ENCODE results near the gene KRT86. TPM values are rescaled to one million over a fixed set of nuclear protein-coding genes. Genes with fewer than 3 reads are reported as not detected.

KRT86 gene
- total and polyA plus RNA-seq, 3 donors from 2014 or later, result 2.3 to 4.0 (median 3.2) TPM

GRCh38 chr12:52278575-52279421 lies 4.4 kb downstream of the KRT86 start:
- Histone ChIP-seq H3K4me3 (peak overlapping the region; percentile 21 to 46), H3K4me1 (no peaks in the 10 kb centered on the region), H3K27ac (no peak overlapping the region), H3K36me3 (ENCODE audit: low read depth, missing control alignments) (no peaks in the 10 kb centered on the region), H3K27me3 (no peaks in the 10 kb centered on the region), H3K9me3 (no peaks in the 10 kb centered on the region)
- DNase-seq, result peak; percentile 81
- WGBS, 2 donors, result 17 to 28% methylated on average over 12 to 32 of the region's 32 CpGs
- intact Hi-C loops (cut with DNase I; ENCODE audit: low total_unique reads), result no loop called here
- TF ChIP-seq, protein P1, sequence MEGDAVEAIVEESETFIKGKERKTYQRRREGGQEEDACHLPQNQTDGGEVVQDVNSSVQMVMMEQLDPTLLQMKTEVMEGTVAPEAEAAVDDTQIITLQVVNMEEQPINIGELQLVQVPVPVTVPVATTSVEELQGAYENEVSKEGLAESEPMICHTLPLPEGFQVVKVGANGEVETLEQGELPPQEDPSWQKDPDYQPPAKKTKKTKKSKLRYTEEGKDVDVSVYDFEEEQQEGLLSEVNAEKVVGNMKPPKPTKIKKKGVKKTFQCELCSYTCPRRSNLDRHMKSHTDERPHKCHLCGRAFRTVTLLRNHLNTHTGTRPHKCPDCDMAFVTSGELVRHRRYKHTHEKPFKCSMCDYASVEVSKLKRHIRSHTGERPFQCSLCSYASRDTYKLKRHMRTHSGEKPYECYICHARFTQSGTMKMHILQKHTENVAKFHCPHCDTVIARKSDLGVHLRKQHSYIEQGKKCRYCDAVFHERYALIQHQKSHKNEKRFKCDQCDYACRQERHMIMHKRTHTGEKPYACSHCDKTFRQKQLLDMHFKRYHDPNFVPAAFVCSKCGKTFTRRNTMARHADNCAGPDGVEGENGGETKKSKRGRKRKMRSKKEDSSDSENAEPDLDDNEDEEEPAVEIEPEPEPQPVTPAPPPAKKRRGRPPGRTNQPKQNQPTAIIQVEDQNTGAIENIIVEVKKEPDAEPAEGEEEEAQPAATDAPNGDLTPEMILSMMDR (IDR thresholded peaks at IDR 0.05), result peak; percentile 54 to 96 (median 71)
- TF ChIP-seq POLR2A (IDR thresholded peaks at IDR 0.05), result no peak

DNA sequence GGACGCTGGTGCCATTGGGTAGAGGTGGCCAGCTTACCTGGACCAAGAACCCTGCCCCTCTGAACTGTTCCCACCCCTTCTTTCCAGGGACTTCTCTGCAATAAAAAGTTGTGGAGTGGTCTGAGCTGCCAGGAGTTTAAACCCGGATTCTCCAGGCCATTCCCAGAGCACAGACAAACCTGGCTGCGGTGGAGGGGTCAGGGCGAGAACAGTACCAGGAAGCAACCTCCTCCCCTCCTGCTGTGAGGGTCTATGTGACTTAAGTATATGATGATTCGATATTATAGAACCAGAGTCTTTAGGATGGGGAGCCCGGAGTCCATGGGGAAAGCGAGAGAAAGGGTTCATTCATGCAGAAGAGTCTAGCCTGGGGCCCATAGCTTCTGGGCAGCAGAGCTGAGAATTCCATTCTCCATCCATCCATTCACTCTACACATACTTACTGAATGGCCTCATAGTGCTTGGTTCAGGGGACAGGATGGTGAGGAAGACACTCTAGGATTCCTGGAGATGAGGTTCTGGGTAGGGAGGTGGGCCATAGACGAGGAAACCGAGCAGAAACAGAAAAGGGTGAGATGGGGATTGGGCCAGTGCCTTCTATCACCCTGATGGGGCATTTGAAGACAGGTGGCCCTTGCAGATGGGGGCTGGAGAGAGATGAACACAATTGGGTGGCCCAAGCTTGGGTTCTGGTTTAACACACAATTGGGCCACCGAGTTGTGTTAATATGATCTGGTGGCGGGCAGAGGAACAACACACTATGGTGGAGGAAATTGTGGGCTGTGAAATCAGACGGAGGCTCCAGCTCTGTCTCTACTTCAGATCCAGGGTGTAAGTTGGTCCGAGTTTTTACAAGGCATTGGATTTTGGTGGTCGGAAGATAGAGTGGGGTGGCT lies 5.2 kb downstream of the KRT86 start:
- DNase-seq, result no peak
- WGBS, 2 donors, result 84 to 91% methylated on average over 14 of the region's 14 CpGs
- TF ChIP-seq, protein P1 (IDR thresholded peaks at IDR 0.05), result no peak
- TF ChIP-seq POLR2A (IDR thresholded peaks at IDR 0.05), result no peak
- no peaks in the 10 kb centered on the region for H3K27me3 ChIP-seq
- peak overlapping the region in 1 of 2 donors; percentile 46 for H3K4me3 ChIP-seq
- H3K27ac ChIP-seq, result no peak overlapping the region
- no peaks in the 10 kb centered on the region for H3K36me3 ChIP-seq (ENCODE audit: low read depth, missing control alignments)
- intact Hi-C loops (cut with DNase I; ENCODE audit: low total_unique reads), result no loop called here
- no peaks in the 10 kb centered on the region for H3K9me3 ChIP-seq
- no peaks in the 10 kb centered on the region for H3K4me1 ChIP-seq

DNA sequence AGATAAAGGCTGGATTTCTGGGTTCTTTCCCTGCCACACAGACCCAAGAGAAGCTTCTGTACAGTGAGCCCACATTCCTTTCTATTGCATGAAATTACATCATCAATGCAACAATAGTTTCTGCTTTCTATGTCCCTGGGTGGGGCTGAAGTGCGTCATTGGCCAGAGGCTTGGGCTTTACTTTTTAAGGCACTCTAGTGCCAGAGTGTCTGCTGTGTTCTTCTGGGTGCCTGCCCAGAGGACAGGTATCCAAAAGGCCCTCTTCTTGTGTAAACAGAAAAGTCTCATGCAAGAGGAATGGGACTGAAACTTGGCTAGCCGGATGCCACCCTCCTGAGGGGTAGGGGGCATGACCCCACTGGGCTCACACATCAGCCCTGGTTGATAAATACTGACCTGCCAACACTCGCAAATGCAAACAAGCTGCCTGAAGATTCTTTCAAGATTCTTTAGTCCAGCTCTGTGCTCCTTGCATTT lies 5.9 kb downstream of the KRT86 start:
- H3K27ac ChIP-seq, result no peak overlapping the region
- H3K27me3 ChIP-seq, result no peaks in the 10 kb centered on the region
- intact Hi-C loops (cut with DNase I; ENCODE audit: low total_unique reads), result no loop called here
- TF ChIP-seq, protein P1 (IDR thresholded peaks at IDR 0.05), result no peak
- no peak overlapping the region for H3K4me3 ChIP-seq
- 75 to 76% methylated on average over 2 to 3 of the region's 3 CpGs for WGBS, 2 donors
- H3K4me1 ChIP-seq, result no peaks in the 10 kb centered on the region
- no peaks in the 10 kb centered on the region for H3K36me3 ChIP-seq (ENCODE audit: low read depth, missing control alignments)
- no peaks in the 10 kb centered on the region for H3K9me3 ChIP-seq
- DNase-seq, result no peak

DNA sequence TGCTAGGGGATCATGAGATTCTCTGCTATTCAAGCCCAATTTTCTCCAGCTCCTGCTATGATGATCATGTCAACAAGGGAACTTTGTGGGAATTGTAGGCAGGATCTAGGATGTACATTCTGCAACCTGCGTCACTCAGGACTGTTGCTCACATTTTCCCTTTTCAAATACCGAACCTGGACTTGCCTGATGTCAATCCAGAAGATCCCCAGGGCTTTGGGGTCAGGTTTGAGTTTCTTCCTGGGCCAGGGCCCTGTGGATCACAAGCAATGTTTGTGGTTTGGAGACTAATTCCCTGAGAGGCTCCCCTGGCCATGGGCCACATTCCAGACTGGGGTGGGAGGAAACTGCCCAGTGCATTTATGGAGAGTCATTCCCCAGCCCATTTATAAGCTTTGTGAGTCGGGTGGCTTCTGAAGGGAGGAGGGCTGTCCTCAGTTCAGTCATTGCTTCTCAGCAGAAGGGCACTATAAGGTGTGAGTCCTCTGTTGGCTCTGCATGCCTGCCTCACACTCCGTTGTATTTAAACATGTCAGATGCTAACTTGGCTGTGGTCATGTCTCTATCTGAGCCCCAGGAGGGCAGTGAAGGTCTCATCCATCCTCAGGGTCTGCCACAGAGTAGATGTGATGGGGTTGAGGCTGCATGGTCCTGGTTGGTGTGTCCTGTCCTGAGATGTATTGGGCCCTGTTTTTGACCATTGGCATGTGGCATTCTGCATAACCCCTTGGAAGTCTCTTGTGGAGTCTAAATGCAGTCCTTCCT lies 6.5 kb downstream of the KRT86 start:
- no peaks in the 10 kb centered on the region for H3K4me1 ChIP-seq
- intact Hi-C loops (cut with DNase I; ENCODE audit: low total_unique reads), result no loop called here
- no peaks in the 10 kb centered on the region for H3K27me3 ChIP-seq
- no peak for DNase-seq
- no peaks in the 10 kb centered on the region for H3K9me3 ChIP-seq
- no peaks in the 10 kb centered on the region for H3K36me3 ChIP-seq (ENCODE audit: low read depth, missing control alignments)
- no peak for TF ChIP-seq POLR2A (IDR thresholded peaks at IDR 0.05)
- TF ChIP-seq, protein P1 (IDR thresholded peaks at IDR 0.05), result no peak
- 54 to 65% methylated on average over 2 to 4 of the region's 4 CpGs for WGBS, 2 donors
- no peak overlapping the region for H3K4me3 ChIP-seq
- no peak overlapping the region for H3K27ac ChIP-seq
